GM10847 (cell line): Measurements from ENCODE around the gene TTC39C.

Experiments used
- POLR2A ChIP-seq: IDR thresholded peaks from 2 replicates; pipeline ENCODE4 v1.6.1; 2011; ENCODE audit not compliant: insufficient read length; ENCODE audit errors: extremely low read depth

The TTC39C gene

GRCh38 chr18:24026457-24026856 is 11.9 kb downstream of the TTC39C start:
- TF ChIP-seq POLR2A = no peak

GRCh38 chr18:24027156-24027827 is 12.7 kb downstream of the TTC39C start:
- TF ChIP-seq POLR2A = no peak

- TF ChIP-seq POLR2A = no peak
These were observed 16.8 kb downstream of the TTC39C start for GRCh38 chr18:24031318-24031717.

- TF ChIP-seq POLR2A = no peak
These were observed 17.4 kb downstream of the TTC39C start for GRCh38 chr18:24031916-24032315.

- no peak for TF ChIP-seq POLR2A
These were observed 19.3 kb downstream of the TTC39C start for GRCh38 chr18:24033641-24034412.

- TF ChIP-seq POLR2A = no peak
These were observed 20.8 kb downstream of the TTC39C start for GRCh38 chr18:24035316-24035715.

GRCh38 chr18:24039671-24040070 is 25.1 kb downstream of the TTC39C start:
- TF ChIP-seq POLR2A = no peak

GRCh38 chr18:24041691-24042090 is 27.1 kb downstream of the TTC39C start:
- TF ChIP-seq POLR2A = no peak

- no peak for TF ChIP-seq POLR2A
These were observed 28.8 kb downstream of the TTC39C start for GRCh38 chr18:24043403-24043802.

- TF ChIP-seq POLR2A = no peak
These were observed 33.7 kb downstream of the TTC39C start for GRCh38 chr18:24048261-24048660.

- no peak for TF ChIP-seq POLR2A
These were observed 34.6 kb downstream of the TTC39C start for GRCh38 chr18:24049142-24049541.

- TF ChIP-seq POLR2A = no peak
These were observed 36.7 kb downstream of the TTC39C start for GRCh38 chr18:24051031-24051947.

- TF ChIP-seq POLR2A = no peak
These were observed 37.5 kb downstream of the TTC39C start for GRCh38 chr18:24052053-24052452.

- TF ChIP-seq POLR2A = no peak
These were observed 38.7 kb downstream of the TTC39C start for GRCh38 chr18:24053211-24053610.

GRCh38 chr18:24054130-24054529 is 39.6 kb downstream of the TTC39C start:
- TF ChIP-seq POLR2A = no peak
